SK-N-SH treated with all-trans-retinoic acid at 6 μM for 48 hours (cell line): ENCODE results near the gene HS3ST3B1.

Experiments
- ATAC-seq: fragments of 200-7000 bp; cut with Tn5 transposase; 3 replicates; pipeline ENCODE4 v1.9.1; 2020; ENCODE audit warnings: mild to moderate bottlenecking, moderate library complexity
- ARNTL ChIP-seq: fragments of 450-650 bp; formaldehyde crosslinking; IDR thresholded peaks from 2 replicates; pipeline ENCODE4 v1.5.0; 2020; ENCODE audit warnings: low read depth, mild to moderate bottlenecking, moderate library complexity, borderline replicate concordance
- CSDC2 ChIP-seq: fragments of 250-450 bp; sonication (Bioruptor Pico); IDR thresholded peaks from 2 replicates; pipeline ENCODE4 v1.5.0; 2020; ENCODE audit warnings: mild to moderate bottlenecking, moderate library complexity
- ESRRG ChIP-seq: fragments of 250-450 bp; sonication (Bioruptor Pico); IDR thresholded peaks from 2 replicates; pipeline ENCODE4 v1.6.1; 2021; ENCODE audit warnings: mild to moderate bottlenecking
- GLIS3 ChIP-seq: fragments of 250-450 bp; sonication (Bioruptor Pico); IDR thresholded peaks from 2 replicates; pipeline ENCODE4 v1.5.0; 2020; ENCODE audit warnings: mild to moderate bottlenecking, moderate library complexity
- ISL1 ChIP-seq: fragments of 250-450 bp; sonication (Bioruptor Pico); IDR thresholded peaks from 2 replicates; pipeline ENCODE4 v2.1.2; 2022; ENCODE audit warnings: mild to moderate bottlenecking, moderate library complexity
- OSR1 ChIP-seq: fragments of 250-450 bp; sonication (Bioruptor Pico); IDR thresholded peaks from 2 replicates; pipeline ENCODE4 v1.8.0; 2022; ENCODE audit warnings: moderate library complexity, mild to moderate bottlenecking, inconsistent platforms
- RARB ChIP-seq: fragments of 250-450 bp; sonication (Bioruptor Pico); IDR thresholded peaks from 2 replicates; pipeline ENCODE4 v1.8.0; 2021; ENCODE audit warnings: mild to moderate bottlenecking, moderate library complexity
- SNAI2 ChIP-seq: fragments of 250-450 bp; sonication (Bioruptor Pico); IDR thresholded peaks from 2 replicates; pipeline ENCODE4 v1.5.0; 2020; ENCODE audit warnings: mild to moderate bottlenecking, moderate library complexity
- TCF4 ChIP-seq: fragments of 250-450 bp; sonication (Bioruptor Pico); IDR thresholded peaks from 2 replicates; pipeline ENCODE4 v1.8.0; 2021; ENCODE audit warnings: mild to moderate bottlenecking, moderate library complexity, borderline replicate concordance
- TOX ChIP-seq: fragments of 250-450 bp; sonication (Bioruptor Pico); IDR thresholded peaks from 2 replicates; pipeline ENCODE4 v1.8.0; 2021; ENCODE audit warnings: mild to moderate bottlenecking, moderate library complexity, borderline replicate concordance
- ZC3H10 ChIP-seq: fragments of 250-450 bp; sonication (Bioruptor Pico); IDR thresholded peaks from 2 replicates; pipeline ENCODE4 v1.5.1; 2021; ENCODE audit warnings: mild to moderate bottlenecking, moderate library complexity
- ZFP3 ChIP-seq: fragments of 250-450 bp; sonication (Bioruptor Pico); IDR thresholded peaks from 2 replicates; pipeline ENCODE4 v1.5.0; 2020; ENCODE audit warnings: mild to moderate bottlenecking, moderate library complexity
- ZFP30 ChIP-seq: fragments of 450-650 bp; formaldehyde crosslinking; IDR thresholded peaks from 2 replicates; pipeline ENCODE4 v1.5.0; 2022; ENCODE audit warnings: mild to moderate bottlenecking, moderate library complexity
- ZNF565 ChIP-seq: fragments of 450-650 bp; formaldehyde crosslinking; conservative IDR thresholded peaks from 2 replicates; pipeline ENCODE4 v1.5.0; 2020; ENCODE audit warnings: low read depth, mild to moderate bottlenecking, moderate library complexity
- ZNF70 ChIP-seq: fragments of 450-650 bp; formaldehyde crosslinking; IDR thresholded peaks from 2 replicates; pipeline ENCODE4 v1.5.0; 2020; ENCODE audit warnings: mild to moderate bottlenecking, moderate library complexity
- ZNF8 ChIP-seq: fragments of 450-650 bp; formaldehyde crosslinking; IDR thresholded peaks from 2 replicates; pipeline ENCODE4 v1.5.0; 2020; ENCODE audit warnings: mild to moderate bottlenecking, moderate library complexity
- TF ChIP-seq, protein P1 (sequence below): fragments of 250-450 bp; sonication (Bioruptor Pico); IDR thresholded peaks from 2 replicates; pipeline ENCODE4 v1.5.0; 2020; ENCODE audit warnings: mild to moderate bottlenecking, moderate library complexity
- TF ChIP-seq, protein P2 (sequence below): fragments of 250-450 bp; sonication (Bioruptor Pico); IDR thresholded peaks from 2 replicates; pipeline ENCODE4 v1.8.0; 2021; ENCODE audit warnings: low read depth, mild to moderate bottlenecking, moderate library complexity, borderline replicate concordance
- TF ChIP-seq, protein P3 (sequence below): fragments of 250-450 bp; sonication (Bioruptor Pico); IDR thresholded peaks from 2 replicates; pipeline ENCODE4 v1.5.1; 2021; ENCODE audit warnings: mild to moderate bottlenecking, moderate library complexity
- TF ChIP-seq, protein P4 (sequence below): fragments of 250-450 bp; sonication (Bioruptor Pico); IDR thresholded peaks from 2 replicates; pipeline ENCODE4 v1.5.1; 2020; ENCODE audit warnings: low read depth, mild to moderate bottlenecking, moderate library complexity
- TF ChIP-seq, protein P5 (sequence below): fragments of 250-450 bp; sonication (Bioruptor Pico); IDR thresholded peaks from 2 replicates; pipeline ENCODE4 v1.8.0; 2020; ENCODE audit warnings: mild to moderate bottlenecking, moderate library complexity, borderline replicate concordance

Gene HS3ST3B1

DNA sequence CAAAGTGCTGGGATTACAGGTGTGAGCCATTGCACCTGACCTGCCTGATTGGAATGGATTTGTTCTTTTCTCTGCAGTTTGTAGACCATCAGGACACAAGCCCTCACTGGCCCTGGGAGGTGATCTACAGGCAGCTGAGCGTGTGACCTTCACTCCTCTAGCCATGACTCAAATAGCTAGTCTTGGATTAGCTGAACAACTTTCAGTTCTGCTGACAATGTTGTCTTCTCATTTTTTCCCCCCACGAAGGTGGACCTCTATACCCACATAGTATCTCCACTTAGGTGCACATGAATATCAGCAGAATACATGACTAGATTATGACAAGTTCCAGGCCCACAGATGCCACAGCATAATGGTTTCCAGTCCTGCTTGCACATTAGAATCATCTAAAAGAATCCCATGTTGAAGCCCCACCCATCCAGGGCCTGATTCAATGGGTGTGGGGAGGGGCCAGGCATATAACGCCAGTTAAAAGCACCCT lies 36.8 kb downstream of the HS3ST3B1 start (continued):
- TF ChIP-seq, protein P1, sequence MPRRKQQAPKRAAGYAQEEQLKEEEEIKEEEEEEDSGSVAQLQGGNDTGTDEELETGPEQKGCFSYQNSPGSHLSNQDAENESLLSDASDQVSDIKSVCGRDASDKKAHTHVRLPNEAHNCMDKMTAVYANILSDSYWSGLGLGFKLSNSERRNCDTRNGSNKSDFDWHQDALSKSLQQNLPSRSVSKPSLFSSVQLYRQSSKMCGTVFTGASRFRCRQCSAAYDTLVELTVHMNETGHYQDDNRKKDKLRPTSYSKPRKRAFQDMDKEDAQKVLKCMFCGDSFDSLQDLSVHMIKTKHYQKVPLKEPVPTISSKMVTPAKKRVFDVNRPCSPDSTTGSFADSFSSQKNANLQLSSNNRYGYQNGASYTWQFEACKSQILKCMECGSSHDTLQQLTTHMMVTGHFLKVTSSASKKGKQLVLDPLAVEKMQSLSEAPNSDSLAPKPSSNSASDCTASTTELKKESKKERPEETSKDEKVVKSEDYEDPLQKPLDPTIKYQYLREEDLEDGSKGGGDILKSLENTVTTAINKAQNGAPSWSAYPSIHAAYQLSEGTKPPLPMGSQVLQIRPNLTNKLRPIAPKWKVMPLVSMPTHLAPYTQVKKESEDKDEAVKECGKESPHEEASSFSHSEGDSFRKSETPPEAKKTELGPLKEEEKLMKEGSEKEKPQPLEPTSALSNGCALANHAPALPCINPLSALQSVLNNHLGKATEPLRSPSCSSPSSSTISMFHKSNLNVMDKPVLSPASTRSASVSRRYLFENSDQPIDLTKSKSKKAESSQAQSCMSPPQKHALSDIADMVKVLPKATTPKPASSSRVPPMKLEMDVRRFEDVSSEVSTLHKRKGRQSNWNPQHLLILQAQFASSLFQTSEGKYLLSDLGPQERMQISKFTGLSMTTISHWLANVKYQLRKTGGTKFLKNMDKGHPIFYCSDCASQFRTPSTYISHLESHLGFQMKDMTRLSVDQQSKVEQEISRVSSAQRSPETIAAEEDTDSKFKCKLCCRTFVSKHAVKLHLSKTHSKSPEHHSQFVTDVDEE, result no peak
- TF ChIP-seq RARB (CRISPR knock-in tag), result no peak
- TF ChIP-seq ZNF70 (CRISPR knock-in tag), result no peak
- TF ChIP-seq OSR1, result no peak

DNA sequence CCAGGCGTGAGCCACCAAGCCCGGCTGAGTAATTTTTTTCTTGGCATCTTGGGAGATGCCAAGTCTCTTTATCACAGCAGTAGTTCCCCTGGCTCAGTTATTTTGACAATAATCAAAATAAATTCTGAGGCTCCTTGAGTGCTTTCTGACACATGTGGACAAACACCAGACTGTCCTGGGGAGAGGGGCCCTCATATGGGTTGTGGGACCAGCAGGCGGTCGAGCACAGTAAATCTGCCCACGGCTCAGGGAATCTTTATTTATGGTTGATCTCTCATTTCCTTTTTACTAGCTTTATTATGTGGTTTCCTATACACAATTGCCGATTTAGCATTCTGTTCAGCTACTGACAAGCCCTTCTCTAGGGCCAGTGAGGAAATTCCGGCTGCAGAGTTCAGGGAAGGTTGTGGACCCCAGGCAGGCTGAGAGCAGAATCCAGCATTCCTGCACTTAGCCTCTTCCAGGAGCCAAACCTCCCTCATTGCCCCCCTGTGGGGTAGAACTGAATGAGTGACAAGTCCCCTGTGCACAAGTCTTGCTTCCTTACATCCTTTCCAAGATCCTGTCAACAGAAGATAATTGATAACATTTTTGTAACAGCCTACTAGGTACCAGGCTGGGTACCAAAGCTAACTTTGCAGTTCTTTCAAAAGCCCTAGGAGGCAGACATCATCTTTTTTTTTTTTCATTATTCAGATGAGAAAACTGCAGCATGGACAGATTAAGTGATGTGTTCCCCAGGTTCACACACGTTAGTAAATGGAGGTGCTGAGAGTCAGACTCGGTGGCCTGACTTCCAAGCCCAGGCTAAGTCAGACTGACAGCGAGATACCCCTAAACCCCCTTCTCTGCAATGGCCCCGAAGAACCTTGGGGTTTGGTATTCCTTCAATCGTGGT lies 40.2 kb downstream of the HS3ST3B1 start:
- no peak; the same call in 2 of the 3 replicates for ATAC-seq
- TF ChIP-seq, protein P2, sequence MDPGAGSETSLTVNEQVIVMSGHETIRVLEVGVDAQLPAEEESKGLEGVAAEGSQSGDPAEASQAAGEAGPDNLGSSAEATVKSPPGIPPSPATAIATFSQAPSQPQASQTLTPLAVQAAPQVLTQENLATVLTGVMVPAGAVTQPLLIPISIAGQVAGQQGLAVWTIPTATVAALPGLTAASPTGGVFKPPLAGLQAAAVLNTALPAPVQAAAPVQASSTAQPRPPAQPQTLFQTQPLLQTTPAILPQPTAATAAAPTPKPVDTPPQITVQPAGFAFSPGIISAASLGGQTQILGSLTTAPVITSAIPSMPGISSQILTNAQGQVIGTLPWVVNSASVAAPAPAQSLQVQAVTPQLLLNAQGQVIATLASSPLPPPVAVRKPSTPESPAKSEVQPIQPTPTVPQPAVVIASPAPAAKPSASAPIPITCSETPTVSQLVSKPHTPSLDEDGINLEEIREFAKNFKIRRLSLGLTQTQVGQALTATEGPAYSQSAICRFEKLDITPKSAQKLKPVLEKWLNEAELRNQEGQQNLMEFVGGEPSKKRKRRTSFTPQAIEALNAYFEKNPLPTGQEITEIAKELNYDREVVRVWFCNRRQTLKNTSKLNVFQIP (CRISPR knock-in tag), result no peak
- TF ChIP-seq GLIS3 (CRISPR knock-in tag) (no peak), ARNTL (CRISPR knock-in tag) (no peak), ESRRG (CRISPR knock-in tag) (no peak), CSDC2 (CRISPR knock-in tag) (no peak), ZNF8 (CRISPR knock-in tag) (no peak), ZFP30 (CRISPR knock-in tag) (no peak), ISL1 (CRISPR knock-in tag) (no peak), TOX (CRISPR knock-in tag) (no peak), ZFP3 (CRISPR knock-in tag) (no peak), ZNF565 (no peak), ZNF70 (CRISPR knock-in tag) (no peak), SNAI2 (CRISPR knock-in tag) (no peak), TCF4 (CRISPR knock-in tag) (no peak), ZC3H10 (CRISPR knock-in tag) (no peak)
- TF ChIP-seq, protein P3, sequence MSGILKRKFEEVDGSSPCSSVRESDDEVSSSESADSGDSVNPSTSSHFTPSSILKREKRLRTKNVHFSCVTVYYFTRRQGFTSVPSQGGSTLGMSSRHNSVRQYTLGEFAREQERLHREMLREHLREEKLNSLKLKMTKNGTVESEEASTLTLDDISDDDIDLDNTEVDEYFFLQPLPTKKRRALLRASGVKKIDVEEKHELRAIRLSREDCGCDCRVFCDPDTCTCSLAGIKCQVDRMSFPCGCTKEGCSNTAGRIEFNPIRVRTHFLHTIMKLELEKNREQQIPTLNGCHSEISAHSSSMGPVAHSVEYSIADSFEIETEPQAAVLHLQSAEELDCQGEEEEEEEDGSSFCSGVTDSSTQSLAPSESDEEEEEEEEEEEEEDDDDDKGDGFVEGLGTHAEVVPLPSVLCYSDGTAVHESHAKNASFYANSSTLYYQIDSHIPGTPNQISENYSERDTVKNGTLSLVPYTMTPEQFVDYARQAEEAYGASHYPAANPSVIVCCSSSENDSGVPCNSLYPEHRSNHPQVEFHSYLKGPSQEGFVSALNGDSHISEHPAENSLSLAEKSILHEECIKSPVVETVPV (CRISPR knock-in tag), result no peak
- TF ChIP-seq, protein P4, sequence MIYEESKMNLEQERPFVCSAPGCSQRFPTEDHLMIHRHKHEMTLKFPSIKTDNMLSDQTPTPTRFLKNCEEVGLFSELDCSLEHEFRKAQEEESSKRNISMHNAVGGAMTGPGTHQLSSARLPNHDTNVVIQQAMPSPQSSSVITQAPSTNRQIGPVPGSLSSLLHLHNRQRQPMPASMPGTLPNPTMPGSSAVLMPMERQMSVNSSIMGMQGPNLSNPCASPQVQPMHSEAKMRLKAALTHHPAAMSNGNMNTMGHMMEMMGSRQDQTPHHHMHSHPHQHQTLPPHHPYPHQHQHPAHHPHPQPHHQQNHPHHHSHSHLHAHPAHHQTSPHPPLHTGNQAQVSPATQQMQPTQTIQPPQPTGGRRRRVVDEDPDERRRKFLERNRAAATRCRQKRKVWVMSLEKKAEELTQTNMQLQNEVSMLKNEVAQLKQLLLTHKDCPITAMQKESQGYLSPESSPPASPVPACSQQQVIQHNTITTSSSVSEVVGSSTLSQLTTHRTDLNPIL (CRISPR knock-in tag), result no peak
- TF ChIP-seq, protein P1, result no peak
- TF ChIP-seq, protein P5, sequence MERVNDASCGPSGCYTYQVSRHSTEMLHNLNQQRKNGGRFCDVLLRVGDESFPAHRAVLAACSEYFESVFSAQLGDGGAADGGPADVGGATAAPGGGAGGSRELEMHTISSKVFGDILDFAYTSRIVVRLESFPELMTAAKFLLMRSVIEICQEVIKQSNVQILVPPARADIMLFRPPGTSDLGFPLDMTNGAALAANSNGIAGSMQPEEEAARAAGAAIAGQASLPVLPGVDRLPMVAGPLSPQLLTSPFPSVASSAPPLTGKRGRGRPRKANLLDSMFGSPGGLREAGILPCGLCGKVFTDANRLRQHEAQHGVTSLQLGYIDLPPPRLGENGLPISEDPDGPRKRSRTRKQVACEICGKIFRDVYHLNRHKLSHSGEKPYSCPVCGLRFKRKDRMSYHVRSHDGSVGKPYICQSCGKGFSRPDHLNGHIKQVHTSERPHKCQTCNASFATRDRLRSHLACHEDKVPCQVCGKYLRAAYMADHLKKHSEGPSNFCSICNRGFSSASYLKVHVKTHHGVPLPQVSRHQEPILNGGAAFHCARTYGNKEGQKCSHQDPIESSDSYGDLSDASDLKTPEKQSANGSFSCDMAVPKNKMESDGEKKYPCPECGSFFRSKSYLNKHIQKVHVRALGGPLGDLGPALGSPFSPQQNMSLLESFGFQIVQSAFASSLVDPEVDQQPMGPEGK (CRISPR knock-in tag), result no peak
- TF ChIP-seq, all 23 proteins: peak for 0
